ENCODE measurements around the gene MTNR1A.

MTNR1A gene

GRCh38 chr4:186554914-186555827, at the start of gene MTNR1A:
TSS of gene MTNR1A (minus strand) at chr4:186555567. CDS start at chr4:186555365, 202 bp downstream.
- no peak for DNase-seq

- DNase-seq: no peak
Observed at GRCh38 chr4:186604124-186604807, 48.9 kb upstream of the MTNR1A start.

DNA sequence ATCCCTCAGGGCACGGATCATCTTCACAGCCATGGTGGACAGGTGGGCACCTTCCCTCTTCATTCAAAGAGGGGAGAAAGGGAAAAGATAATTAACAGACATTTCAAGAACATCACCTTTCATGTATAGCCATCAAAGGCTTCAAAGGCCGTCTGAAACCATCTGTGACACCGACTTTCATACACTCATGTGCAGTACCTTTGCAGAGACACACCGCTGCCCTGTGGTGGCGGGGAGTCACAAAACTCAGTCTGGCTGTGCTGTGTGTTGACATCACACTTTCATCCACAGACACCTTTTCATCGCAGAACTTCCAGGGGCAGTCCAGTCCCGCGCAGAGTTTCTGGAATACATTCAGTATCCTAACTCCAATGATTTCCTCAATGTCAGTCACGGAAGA, 47.6 kb upstream of the MTNR1A start:
- DNase-seq: no peak

DNA sequence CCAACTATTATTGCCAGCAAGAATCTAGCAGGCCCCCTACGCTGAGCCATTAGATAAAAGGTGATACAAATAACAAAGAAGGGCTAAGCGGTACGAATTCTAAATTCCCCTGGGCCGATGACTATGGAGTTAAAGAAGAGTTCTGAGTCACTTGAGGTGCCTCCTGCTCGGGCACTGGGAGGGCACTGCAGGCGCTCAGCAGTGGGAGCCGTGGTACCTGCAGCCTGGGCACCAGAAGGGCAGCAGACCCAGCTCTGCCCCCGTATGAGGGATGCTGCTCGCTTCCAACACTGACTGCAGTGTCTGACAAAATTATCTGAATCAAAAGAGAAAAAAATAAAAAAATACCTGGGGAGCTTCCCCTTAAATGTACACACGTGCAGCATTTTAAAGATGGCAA, 44.1 kb upstream of the MTNR1A start:
- no peak for DNase-seq

DNA sequence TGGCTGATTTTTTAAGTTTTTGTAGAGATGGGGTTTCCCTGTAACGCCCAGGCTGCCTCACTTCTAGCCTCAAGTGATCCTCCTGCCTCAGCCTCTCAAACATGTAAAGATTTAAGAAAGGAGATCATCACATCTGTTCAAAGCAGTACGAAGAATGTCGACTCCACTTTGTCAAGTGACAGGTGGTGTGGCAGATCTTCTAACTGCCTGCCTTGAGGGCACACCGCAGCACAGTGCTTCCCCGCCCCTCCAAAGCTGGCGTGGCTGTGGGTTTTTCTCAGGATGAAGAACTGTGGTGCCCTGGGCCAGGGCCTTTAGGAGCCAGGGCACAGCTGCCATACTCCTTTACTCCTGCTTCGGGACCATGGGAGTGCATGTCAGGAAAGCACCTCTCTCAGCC, 43.3 kb upstream of the MTNR1A start:
- no peak for DNase-seq

DNA sequence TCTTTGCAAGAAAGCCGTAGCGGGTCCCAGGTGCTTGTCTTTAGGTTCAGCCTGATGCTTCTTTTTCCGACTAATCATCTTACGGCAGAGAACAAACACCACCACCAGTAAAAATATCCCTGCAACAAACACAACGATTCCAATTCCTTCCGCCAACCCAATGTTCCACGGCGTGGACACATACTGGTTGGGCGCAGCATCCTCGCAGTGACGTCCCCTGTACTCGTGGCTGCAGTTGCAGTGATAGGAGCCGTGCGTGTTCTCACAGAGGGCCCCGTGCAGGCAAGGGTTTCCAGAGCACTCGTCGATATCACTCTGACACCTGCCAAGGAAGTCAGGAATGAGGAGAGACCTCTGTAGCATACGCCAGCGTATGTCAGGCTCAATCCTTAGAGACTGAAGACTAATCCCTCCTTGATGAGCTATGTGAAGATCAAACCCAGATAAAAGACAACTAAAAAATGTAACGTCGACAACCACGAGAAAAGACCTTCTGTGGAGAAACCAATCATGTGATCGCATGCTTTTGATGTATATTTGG, 41.6 kb upstream of the MTNR1A start:
- DNase-seq: no peak

GRCh38 chr4:186596346-186596745, 41.0 kb upstream of the MTNR1A start:
- no peak for DNase-seq

DNA sequence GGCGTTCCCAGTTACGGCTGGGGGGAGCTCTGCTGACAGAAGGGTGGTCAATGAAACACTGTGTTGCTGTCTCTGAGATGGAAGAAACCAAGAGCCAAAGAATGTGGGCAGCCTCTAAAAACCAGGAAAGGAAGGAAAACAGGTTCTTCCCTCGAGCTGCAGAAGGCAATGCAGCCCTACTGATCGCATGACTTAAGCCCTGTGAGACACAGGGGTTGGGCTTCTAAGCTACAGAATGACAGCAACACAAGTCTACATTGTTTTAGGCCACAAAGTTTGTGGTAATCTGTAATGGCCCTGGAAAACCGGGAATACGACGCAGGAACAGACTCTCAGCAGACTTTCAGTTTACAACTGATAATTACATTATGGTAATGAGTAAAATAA, 38.2 kb upstream of the MTNR1A start:
- DNase-seq: no peak

GRCh38 chr4:186592966-186593586, 37.7 kb upstream of the MTNR1A start:
- DNase-seq: no peak

DNA sequence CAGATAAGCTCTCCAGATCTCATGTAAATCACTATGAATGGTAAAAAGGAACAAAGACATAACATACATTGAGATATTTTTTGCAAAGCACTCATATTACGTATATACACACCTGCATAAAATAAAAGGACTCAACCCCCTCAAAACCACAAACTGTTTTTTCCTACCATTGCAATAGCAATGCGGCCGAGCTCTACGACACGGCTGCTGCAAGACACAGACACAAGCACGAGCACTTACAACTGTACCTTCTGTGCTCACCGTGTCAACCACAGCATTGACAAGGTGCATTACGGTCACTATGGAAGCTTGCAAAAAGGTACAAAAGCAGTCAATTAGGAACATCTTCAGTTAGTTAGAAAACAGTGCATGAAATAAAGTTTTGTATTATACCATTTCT, 37.1 kb upstream of the MTNR1A start:
- no peak for DNase-seq

- no peak for DNase-seq
Observed at GRCh38 chr4:186591651-186592050, 36.3 kb upstream of the MTNR1A start.

GRCh38 chr4:186588503-186588902, 33.1 kb upstream of the MTNR1A start:
- no peak for DNase-seq

DNA sequence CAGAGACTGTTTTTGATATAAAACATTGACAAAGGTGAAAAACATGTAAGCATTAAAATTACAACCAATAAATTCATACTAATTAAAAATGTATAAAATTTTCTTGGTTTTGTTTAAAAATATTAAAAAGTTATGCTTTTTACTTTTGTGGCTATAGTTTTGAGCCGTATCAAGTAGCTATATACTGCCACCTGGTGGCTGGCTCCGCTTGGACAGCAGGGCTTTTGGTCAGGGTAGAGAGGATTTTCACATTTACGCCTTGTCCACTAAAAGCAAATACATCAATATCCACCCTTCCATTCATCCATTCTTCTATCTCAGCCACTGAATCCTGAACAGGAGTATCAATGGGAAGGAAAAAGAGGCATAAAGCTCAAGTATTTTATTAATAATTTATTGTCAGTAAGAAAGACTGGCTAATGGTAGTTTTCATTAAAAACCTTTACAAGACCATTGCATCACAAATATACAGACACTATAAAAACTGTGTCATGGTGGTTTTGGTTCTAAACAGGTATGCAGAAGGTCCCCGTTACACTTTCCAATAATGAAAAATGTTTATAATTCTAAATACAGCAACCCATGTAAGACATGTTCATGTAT, 32.1 kb upstream of the MTNR1A start:
- DNase-seq: peak; percentile 30 to 51

GRCh38 chr4:186586205-186586604, 30.8 kb upstream of the MTNR1A start:
- no peak for DNase-seq

- DNase-seq: no peak
Observed at GRCh38 chr4:186584912-186585311, 29.5 kb upstream of the MTNR1A start.

DNA sequence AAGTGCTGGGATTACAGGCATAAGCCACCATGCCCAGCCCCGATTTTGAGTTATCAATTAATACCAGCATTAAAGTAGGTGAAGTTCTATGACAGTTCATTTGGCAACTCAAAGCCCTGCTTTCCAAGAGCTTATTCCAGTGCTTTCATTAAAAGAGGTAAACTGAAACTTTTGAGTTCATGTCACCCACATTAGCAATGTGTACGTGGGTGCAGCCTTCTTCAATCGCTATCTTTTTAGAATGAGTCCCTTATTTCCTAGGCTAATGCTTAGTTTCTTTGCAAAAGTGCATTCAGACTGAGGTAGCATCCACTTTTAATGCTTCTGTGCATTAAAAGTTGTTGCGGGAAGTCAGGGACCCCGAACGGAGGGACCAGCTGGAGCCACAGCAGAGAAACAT, 26.1 kb upstream of the MTNR1A start:
- no peak for DNase-seq

DNA sequence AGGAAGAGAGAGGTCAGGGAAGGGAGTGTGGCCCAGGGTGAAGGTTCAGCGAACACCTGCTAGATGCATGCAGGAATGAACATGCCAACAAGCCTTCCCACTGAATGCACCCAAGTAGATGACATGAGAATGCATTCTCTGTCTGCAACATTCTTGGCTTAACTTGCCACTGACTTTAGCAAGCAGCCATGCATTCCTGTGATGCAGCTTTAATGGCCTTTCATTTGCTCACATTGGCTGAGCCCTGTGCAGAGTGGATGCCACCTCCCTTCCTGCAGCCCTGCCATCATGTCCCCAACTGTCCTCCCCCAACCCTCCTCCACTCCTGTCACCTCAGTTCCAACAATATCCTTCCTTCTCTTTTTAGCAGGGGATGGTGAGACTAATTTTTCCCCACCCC, 25.3 kb upstream of the MTNR1A start:
- DNase-seq: no peak

GRCh38 chr4:186570193-186570996, 15.0 kb upstream of the MTNR1A start:
- no peak for DNase-seq

DNA sequence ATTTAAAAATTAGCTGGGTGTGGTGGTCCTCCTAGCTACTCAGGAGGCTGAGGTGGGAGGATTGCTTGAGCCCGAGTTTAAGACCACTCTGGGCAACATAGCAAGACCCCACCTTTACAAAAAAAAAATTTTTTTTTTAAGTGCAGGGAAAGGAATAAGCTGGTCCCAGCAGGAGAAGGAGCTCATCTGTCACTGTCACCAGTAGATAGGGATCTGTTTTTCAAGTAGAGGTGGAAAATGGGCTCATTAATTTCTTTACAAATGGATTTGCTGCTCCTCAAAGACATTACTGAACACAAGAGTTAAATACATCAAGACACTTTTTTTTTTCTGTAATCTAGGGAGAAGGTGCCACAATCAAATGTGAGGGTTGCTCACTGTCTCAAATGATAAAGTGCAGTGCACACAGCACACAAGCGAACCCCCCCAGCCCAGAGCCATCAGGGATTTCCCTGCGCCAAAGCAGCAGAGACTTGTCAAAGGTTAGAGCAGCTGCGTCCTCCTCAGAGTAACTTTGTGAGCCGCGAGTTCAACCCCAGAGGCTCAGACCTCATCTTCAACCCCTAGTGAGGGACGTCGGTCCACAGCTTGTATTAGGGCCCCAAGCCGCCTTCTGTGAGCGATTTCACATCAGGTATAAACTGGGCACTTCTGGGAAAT, 14.3 kb upstream of the MTNR1A start:
- DNase-seq: no peak

DNA sequence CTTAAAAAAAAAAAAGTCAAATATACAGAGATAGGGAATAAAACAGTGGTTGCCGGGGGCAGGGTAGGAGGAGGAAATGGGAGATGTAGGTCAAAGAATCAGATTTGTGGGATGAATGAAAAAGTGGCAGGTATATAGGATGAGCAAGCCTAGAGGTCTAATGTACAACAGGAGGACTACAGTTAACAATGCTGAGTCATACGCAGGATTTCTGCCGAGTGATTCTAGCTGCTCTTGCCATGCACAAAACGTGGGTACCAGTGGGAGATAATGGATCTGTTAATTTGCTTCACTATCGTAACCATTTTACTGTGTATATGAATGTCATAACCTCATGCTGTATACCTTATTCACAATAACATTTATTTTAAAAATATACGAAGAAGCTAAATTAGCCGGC, 10.7 kb upstream of the MTNR1A start:
- no peak for DNase-seq

DNA sequence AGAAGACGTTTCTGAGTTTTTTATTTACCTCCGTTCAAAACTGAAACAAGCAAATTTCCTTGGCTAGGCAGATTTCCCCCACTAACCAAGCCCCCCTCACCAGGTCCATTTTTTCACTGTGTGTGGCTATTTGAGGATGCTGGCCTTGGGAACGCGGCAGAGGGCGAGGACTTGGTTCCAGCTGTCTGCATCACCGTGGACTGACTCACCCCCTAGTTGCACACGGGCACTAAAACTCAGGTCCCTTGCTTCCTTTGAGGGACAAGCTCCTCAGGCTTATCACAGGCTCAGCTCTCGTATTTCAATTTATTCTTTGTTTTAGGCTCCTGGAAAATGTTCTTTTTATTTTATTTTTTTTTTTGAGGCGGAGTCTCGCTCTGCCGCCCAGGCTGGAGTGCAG, 8.4 kb upstream of the MTNR1A start:
- no peak for DNase-seq

DNA sequence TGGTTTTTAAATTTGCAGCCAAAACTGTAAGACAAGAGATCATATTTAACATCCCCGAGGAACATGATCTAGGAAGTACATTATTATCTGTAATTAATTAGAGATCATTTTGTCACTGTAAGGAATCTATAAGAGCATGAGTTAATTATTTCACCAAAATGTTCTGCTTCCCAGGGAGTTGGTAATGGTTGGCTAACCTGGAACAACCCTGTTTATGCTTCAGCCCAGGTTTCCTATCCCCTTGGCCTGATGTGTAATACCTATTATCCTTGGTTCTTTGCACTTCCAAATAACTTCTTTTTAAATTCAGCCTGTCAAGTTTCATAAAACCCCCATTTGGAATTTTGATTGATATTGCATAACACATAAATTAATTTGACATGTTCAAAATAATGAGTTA, 6.4 kb upstream of the MTNR1A start:
- DNase-seq: no peak
